SK-N-SH (cell line): ENCODE results near the gene REEP1.

Experiments used
- CTCF ChIP-seq: fragments of 200-600 bp; sonication (generic); IDR thresholded peaks from 2 replicates; pipeline ENCODE4 v1.6.1; 2017; ENCODE audit warnings: antibody characterized with exemption, mild to moderate bottlenecking, moderate library complexity
- EZH2phosphoT487 ChIP-seq: fragments of 200-600 bp; sonication (generic); IDR thresholded peaks from 2 replicates; pipeline ENCODE4 v1.6.1; 2017; ENCODE audit warnings: low read depth, mixed run types, mild to moderate bottlenecking, antibody characterized with exemption, moderate library complexity, borderline replicate concordance
- YY1 ChIP-seq: IDR thresholded peaks from 2 replicates; pipeline ENCODE4 v1.4.0; 2012; ENCODE audit warnings: low read depth, mild to moderate bottlenecking

- TF ChIP-seq CTCF: no peak
- no peak for TF ChIP-seq YY1
- TF ChIP-seq EZH2phosphoT487: no peak
Measured at GRCh38 chr2:86201671-86202335, 135.6 kb downstream of the REEP1 start.
